ENCODE data around the gene POLE4. TPM values are rescaled to one million over a fixed set of nuclear protein-coding genes. Genes with fewer than 3 reads are reported as not detected.

The POLE4 gene
- total RNA-seq, 1 donor from 2014 or later = 16.7 TPM

DNA sequence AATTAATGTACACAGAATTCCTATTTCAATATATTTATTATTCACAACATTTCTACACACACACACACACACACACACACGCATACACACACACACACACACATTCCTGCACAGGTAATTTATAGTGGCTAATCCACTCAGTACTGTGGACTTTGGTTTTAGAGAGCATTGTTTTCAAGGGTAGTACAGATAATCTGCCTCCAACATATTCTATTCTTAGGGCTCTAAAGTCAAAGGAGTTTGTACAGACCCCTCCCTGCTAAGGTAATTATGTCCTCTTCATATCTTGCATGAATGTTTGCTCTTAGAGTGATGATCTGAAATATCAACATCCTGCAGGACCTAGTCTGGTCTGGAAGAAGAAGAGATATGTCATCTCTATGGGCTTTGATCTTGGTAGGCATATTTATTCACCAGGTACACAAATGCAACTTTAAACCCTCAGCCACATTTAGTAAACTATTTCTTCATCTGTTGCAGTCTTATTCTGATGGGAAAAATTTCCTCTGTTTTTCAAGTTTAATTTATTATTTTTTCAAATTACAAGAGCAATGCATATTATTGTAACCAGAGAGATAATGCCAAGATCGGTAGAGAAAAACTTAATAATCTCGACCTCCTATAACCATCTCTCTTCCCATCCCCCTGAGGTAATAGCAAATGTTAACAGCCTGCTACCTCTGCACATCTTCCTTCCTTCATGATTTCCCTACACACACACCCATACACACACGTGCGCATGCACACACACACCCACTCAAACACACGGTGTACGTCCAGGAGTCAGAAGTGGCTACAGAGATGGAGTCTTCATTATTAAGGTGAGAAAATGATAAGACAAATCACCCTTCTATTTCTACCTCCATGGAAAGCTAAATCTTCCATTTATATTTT, 18.3 kb upstream of the POLE4 start:
- no peak for DNase-seq (ENCODE audit: low read depth)

DNA sequence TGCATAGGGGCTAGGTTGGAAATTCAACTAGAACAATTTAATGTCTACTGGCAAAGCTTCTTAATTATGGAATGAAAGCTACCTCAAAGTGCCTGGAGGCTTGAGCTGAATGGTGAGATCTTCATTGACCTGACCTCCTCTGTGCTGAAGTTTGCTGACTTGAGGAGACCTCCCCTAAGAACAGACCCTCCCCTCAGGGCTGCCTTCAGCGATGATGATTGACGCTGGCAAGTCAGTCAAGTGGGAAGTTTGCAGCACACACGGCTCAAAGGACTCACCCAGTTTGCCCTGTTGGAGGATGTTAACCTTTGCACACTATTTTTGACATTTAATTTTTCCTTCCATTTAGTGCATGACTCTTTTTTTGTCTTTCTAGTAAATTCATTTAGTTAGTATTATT, 17.2 kb upstream of the POLE4 start:
- no peak for DNase-seq (ENCODE audit: low read depth)

DNA sequence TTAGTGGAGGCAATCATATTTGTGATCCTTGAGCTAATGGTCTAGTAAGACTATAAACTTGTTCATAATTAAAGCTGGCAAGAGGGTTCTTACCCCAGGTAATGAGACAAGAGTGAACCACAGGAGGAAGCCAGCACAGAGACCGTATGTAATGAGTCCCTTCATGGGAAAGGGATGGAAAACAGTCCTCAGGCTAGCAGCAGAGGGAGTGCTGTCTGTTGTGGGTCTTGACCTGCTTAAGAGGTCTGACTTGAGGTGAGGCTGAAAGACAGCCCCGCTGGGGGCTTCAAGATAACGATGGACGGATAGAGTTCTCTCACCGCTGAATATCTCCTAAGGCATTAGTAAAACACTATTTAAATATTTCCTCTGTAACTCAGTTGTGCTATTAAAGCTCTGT, 16.2 kb upstream of the POLE4 start:
- no peak for DNase-seq (ENCODE audit: low read depth)

DNA sequence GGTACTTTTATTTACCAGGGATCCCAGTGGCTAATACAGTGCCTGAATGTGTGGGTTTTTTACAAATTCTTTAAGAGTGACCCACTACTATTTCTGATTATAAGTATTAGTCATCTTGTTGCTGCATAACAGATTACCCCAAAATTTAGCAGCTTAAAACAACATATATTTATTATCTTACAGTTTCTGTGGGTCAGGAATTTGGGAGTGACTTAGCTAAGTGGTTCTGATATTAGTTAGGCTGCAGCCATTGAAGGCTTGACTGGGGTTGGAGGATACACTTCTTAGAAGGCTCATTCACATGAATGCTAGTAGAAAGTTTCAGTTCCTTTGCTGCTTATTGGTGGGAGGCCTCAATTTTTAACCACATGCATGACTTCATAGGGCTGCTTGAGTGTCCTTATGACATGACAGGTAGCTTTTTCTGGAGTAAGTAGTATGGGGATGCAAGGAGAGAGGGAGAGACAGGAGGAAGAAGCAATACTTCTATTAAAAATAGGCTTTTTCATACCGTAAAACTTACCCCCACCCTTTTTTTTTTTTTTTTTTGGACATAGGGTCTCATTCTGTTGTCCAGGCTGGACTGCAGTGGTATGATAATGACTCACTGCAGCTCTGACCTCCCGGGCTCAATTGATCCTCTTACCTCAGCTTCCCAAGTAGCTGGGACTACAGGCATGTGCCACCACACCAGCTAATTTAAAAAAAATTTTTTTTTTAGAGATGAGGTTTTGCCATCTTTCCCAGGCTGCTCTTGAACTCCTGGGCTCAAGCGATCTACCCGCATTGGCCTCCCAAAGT, 13.3 kb upstream of the POLE4 start:
- no peak for DNase-seq (ENCODE audit: low read depth)

DNA sequence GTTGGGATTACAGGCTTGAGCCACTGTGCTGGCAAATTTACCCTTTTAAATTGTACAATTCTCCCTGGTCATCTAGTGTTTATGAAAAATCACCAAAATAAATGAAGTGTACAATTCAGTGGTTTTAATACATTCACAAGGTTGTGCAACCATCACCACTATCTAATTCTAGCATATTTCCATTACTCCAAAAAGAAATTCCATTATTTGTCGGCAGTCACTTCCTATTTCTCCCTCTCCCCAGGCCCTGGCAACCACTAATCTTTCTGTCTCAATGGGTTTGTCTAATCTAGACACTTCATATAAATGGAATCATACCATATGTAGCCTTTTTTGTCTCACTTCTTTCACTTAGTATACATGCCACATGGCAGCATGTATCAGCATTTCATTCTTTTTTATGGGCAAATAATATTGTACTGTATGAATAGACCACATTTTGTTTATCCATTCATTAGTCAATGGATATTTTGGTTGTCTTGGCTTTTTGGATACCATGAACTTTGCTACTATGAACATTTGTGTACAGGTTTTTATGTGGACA, 12.6 kb upstream of the POLE4 start:
- no peak for DNase-seq (ENCODE audit: low read depth)

DNA sequence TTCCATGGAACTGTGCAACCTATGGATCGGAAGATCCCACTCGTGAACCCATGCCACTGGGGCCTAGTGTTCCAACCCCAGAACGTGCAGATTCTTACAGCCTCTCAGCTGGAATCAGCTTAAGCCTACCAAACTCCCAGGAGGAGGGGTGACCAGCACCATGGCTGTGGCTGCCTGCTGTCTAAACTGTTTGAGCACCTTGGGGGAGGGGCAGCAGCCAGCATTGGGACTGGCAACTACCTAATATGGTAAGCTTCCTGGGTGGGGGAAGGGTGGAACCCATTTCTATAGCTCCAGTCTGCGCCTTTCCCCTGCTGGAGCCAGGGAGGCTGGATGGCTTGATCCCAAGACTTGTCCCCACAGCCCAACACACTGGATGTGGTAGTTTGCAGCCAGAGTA, 10.7 kb upstream of the POLE4 start:
- DNase-seq (ENCODE audit: low read depth) = no peak

DNA sequence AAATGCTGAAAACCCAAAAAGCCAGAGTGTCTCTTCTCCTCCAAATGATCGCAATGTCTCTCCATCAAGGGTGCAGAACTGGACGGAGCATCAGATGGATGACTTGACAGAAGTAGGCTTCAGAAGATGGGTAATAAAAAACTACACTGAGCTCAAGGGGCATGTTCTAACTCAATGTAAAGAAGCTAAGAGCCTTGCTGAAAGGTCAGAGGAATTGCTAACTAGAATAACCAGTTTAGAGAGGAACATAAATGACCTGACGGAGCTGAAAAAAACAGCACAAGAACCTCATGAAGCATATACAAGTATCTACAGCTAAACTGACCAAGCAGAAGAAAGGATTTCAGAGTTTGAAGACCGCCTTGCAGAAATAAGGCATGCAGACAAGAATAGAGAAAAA, 9.7 kb upstream of the POLE4 start:
- no peak for DNase-seq (ENCODE audit: low read depth)

DNA sequence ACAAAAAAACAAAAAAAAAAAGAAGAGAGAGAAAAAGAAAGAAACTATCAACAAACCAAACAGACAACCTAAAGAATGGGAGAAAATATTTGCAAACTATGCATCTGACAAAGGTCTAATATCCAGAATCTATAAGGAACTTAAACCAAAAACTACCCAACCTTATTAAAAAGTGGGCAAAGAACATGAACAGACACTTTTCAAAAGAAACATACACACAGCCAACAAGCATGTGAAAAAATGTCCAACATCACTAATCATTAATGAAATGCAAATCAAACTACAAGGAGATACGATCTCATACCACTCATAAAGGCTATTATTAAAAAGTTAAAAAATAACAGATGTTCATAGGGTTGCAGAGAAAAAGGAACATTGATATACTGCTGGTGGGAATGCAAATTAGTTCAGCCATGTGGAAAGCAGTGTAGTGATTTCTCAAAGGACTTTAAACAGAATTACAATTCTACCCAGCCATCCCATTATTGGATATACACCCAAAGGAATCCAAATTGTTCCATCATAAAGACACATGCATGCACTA, 7.2 kb upstream of the POLE4 start:
- no peak for DNase-seq (ENCODE audit: low read depth)

DNA sequence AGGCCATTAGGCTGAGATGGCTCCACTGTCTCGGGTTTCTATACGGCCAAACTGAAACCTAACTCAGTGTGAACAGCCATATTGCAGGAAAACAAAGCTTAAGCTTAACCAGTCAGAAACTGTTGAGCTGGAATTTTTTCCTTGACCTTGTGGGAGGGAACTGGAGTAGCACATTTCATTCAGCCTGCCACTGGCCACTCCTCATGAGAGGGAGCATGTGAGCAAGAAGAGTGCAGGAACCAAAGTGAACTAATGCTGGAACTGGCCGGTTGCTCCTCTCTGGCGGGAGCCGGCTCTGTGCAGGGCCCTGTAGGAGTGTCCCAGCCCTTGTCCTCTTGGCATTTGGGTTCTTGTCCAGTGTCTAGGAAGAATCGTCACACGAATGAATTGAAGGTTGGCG, 5.9 kb upstream of the POLE4 start:
- DNase-seq (ENCODE audit: low read depth) = no peak

DNA sequence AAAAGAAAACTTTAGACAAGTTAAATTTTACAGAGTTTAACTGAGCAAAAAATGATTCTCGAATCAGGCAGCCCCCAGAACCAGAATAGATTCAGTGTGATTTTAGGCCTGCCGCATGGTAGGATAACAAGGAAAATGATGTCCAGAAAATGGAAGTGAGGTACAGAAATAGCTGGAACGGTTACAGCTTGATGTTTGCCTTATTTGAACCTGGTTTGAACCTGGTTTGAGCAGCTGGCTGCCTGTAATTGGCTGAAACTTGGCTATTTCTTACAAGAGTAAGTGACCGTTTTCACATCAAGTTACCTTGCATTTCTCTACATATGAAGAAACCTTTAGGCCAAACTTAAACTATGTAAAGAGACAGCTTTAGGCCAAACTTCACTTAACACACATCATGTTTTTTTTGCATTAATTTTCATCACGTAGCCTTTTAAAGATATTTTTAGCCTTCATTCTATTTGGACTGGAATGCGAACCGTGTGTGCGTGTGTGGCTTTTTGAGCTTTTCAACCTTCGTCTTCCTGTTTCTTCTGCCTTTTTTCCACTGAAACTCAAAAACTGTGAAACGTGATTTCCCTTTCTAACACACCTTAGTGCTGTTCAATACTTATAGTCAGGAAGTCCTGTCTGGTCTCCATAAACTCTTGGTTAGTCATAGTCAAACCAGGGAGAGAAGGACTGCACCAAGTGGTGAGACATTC, 4.5 kb upstream of the POLE4 start:
- DNase-seq (ENCODE audit: low read depth) = no peak

DNA sequence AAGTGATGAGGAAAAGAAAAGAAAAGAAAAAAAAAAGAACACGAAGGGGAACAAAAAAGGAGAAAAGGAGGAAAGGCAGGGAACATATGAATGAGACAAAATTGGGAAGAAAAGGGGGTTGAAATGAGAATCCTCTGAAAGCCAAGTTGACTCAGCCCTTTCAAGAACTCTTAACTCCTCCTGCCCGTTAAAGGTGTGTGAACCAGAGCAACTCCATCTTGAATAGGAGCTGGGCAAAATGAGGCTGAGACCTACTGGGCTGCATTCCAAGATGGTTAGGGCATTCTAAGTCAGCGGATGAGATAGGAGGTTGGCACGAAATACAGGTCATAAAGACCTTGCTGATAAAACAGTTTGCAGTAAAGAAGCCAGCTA, 4.0 kb upstream of the POLE4 start:
- DNase-seq (ENCODE audit: low read depth) = no peak

DNA sequence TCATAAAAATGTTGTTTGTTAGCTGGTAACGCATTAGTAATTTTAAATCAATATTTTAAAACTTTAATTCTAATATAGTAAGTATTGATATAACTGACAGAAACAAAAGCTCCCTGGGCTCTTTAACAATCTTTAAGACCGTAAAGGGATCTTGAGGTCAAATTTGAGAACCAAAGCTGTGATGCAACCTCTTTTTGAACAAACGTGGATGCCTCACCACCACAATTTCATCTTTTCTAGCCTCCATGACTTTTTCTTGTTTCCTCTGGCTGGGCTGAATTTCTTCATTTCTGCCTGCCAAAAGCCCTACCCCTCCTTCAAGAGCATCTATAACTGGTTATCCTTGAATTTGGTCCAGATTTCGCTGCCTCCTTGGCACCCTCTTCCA, 563 bp upstream of the POLE4 start:
- no peak for DNase-seq (ENCODE audit: low read depth)

DNA sequence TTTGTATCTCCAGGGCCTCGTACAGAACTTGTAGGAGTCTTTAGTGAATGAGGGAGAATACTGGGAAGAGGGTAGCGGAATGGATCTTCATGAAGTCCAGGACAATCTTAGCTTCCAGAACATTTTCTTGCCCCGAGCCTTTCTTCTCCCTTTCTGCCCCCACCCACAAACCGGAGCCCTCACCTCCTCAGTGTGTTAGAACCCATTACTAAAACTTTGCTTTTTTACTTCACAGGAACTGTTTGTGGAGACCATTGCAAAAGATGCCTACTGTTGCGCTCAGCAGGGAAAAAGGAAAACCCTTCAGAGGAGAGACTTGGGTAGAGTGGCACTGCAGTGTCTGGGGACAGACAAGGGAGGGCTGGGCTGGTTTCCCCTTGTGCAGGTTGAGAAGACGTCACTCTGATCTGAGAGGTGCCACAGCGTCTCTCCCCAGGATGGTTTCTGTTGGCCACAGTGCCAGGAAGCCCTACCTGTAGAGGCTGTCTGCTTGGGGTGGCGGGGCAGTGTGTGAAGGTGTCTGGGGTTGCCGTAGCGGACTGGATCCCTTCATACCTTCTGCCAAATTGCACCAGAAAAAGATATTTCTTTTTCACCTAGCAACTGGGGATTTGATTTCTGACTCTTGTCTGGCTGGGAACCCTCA, 786 bp downstream of the POLE4 start:
- no peak for DNase-seq (ENCODE audit: low read depth)

DNA sequence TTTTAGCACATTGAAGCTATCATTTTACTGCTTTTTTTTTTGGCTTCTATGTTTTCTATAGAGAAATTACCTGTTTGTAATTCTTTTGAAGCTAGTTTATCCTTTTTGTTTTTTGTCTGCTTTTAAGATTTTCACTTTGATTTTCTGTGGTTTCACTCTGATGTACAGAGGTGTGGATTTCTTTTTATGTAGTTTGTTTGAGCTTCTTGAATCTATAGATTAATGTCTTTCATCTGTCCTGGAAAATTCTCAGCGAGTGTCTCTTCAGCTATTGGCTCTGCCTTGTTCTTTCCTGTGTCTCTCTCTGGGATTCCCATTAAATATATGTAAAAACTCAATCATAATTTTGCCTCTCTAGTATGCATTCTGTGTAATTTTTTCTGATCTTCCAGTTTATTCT, 8.4 kb downstream of the POLE4 start:
- DNase-seq (ENCODE audit: low read depth) = no peak

DNA sequence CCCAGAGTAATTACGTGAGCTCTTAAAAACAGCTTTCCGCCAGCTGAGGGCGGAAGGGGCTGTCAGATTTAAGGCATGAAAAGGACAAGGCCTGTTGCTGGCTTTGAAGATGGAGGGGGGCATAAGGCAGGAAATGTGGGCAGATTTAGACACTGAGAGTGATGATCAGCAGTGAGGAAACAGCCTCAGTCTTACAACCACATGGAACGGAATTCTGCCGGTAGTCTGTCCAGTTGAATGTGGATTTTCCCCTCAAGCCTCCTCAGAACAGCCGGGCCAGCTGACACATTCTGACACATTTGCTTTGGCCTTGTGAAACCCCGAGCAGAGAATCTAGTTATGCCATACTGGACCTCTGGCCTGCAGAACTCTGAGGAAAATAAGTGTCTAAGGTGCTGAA, 16.6 kb downstream of the POLE4 start:
- peak; percentile 18 for DNase-seq (ENCODE audit: low read depth)

DNA sequence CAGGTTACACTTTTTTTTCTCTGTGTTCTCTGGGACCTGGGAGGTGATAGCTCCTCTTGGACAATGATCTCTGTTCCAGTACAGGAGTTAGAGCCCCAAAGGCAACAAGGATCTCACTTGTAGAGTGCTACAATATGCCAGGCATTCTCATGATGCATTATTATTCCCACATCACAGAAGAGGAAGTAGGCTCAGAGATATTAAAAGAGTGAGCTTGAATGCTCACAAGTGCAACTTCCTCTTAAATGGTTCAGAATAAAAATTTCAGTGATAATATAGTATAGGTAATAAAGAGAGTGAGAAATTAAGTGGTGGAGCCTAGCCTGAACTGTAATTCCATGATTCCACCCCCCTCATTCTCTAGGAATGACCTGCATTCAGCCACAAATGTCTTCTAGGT, 21.4 kb downstream of the POLE4 start:
- no peak for DNase-seq (ENCODE audit: low read depth)

DNA sequence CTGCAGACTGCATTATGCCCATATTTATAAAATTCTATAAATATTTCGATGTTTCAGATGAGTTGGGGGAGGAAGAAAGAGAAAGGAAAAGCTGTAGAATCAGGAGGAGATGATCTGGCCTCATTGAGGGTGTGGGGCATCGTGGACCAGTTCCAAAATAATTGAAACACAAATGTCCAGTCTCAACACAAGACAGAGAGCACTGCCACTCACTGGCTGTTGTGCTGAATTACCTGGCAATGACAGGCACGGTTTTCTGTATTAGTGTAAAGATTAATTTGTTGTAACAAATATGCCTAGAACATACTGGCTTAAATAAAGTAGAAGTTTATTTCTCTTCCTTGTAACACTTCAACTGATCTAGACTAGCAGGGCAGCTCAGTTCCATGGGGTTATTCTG, 24.1 kb downstream of the POLE4 start:
- DNase-seq (ENCODE audit: low read depth) = peak; percentile 9

DNA sequence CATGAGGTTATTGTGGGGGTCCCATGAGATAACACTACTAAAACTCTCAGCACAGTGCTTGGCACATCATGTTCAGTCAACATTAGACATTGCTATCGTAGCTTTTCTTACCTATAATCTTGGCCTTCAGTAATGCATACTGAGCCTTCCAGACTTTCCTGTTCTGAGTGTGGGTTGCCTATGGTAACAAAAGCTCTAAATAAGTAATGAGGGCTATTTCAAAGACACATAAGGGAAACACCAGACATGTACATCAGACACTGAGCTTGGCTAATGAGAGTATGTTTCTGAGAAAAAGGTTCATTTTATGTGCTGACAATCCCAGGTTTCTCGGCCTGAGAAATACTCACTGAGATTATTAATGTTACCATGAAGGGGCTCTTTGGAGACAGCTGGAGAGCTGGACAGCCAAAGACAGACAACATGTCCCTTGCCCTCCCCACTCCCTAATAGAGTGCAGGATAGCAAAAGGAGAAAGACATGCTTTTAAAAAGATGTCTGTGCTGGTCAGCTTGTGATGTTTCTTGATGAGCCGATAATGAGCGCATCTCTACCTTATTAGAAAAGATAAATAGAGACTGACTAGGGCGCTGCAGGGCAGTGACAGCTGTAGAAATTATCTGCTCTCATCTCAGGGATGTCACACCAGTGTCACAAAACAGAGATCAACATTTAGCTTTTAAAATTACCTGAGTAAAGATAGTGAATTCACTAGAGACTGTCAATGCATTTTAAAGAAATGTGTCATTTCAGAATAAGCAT, 25.4 kb downstream of the POLE4 start:
- no peak for DNase-seq (ENCODE audit: low read depth)

DNA sequence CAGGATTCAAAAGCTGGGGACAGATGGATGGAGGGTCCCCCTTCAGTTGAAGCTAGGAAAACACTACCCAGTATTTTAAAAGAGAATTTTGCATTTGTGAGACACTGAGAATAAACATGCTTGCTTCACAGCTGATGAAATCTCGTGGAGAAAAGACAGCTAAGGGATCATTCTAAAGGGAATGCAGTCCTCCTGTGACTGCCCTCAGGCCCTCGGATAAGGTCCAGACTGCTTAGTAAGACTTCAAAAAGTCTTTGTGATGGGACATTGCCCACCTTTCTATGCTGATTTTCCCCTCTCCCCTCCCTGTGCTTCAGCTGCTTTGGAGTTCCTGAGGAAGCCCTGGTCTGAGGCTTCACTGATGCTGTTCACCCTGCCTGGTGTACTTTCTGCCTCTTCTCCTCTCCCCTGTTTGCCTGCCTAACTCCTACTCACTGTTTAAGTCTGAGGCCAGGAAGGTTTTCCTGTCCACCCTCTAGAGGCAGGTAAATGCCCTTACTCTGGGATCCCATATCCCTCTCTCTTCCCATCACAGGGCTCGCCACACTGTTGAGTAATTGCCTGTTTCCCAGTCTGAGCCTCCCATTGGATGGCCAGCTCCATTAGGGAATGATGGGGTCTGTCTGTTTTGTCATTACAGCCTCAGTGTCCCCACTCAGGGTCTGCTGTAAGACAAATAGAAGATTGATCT, 26.6 kb downstream of the POLE4 start:
- no peak for DNase-seq (ENCODE audit: low read depth)
